Measurements from ENCODE around the gene ID1. TPM values are rescaled to one million over a fixed set of nuclear protein-coding genes. Genes with fewer than 3 reads are reported as not detected.
A peak's percentile ranks its signal among the peaks of the same experiment; 100 is the strongest.

Gene ID1
- total and polyA plus RNA-seq, 2 of the 13 experiments (the other 11 are each of a cell fraction or from before 2014, with no cell fraction given) = 320 to 419 TPM

DNA sequence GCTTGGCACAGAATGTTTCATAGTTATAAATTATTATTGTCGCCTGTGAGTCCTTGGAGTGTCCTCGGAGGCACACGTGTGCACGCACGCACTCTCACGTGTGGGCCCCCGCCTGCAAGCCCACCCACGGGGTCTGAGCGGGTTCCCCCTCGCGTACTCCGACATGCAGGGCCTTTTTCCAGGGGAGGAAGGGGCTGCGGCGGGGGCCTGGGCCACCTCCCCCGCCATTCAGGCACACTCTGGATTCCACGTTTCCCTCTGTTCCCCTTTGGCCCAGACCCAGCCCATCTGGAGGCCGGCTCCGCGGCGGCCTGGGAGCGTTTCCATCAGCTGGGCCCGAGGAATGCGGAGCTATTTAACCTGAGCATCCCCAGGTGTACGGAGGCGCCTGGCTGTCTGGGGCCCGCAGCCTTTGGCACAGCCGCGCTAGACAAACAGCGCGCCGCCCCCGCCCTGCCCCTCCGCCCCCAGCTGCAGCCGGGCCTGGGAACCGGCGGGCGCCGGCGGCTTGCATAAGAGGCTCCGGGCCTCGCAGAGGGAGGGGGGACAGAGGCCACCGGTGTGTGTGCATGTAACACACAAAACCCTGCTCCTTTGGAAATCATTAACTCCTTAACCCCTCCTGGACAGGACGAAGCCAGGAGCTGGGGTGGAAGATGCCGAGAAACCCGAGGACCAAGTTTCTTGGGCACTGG lies 3.3 kb downstream of the ID1 start (continued):
- TF ChIP-seq SOX6 (IDR thresholded peaks at IDR 0.05) (no peak), SOX6 (CRISPR knock-in tag; IDR thresholded peaks at IDR 0.05) (peak; percentile 99), ZNF496 (CRISPR knock-in tag; IDR thresholded peaks at IDR 0.05; ENCODE audit: insufficient replicate concordance) (no peak), POLR2AphosphoS2 (IDR thresholded peaks at IDR 0.05; ENCODE audit: low read depth, low read length) (no peak), MBNL3 (CRISPR knock-in tag; conservative IDR thresholded peaks at IDR 0.05) (no peak), KAT7 (CRISPR knock-in tag; IDR thresholded peaks at IDR 0.05; ENCODE audit: borderline replicate concordance) (peak; percentile 99), NKX3-1 (CRISPR knock-in tag; IDR thresholded peaks at IDR 0.05) (peak; percentile 98), MEF2D (CRISPR knock-in tag; IDR thresholded peaks at IDR 0.05) (peak; percentile 97), ZMAT3 (CRISPR knock-in tag; conservative IDR thresholded peaks at IDR 0.05) (peak; percentile 98), ZC3H4 (CRISPR knock-in tag; IDR thresholded peaks at IDR 0.05; ENCODE audit: borderline replicate concordance) (peak; percentile 88), CEBPB (IDR thresholded peaks at IDR 0.05; ENCODE audit: borderline replicate concordance, low read depth, low read length) (peak; percentile 98), RBM22 (optimal IDR thresholded peaks at IDR 0.05; ENCODE audit: low read length) (peak; percentile 4), ZNF124 (CRISPR knock-in tag; IDR thresholded peaks at IDR 0.05) (peak; percentile 99), KMT2B (CRISPR knock-in tag; IDR thresholded peaks at IDR 0.05) (peak; percentile 71), ZNF772 (CRISPR knock-in tag; IDR thresholded peaks at IDR 0.05) (peak; percentile 100), NR3C1 (CRISPR knock-in tag; IDR thresholded peaks at IDR 0.05) (no peak), THYN1 (CRISPR knock-in tag; IDR thresholded peaks at IDR 0.05; ENCODE audit: borderline replicate concordance, low read depth) (no peak), ZSCAN25 (CRISPR knock-in tag; IDR thresholded peaks at IDR 0.05) (peak; percentile 97), HNRNPLL (IDR thresholded peaks at IDR 0.05; ENCODE audit: low read depth, low read length, poor library complexity, severe bottlenecking) (peak; percentile 94), ZNF567 (CRISPR knock-in tag; IDR thresholded peaks at IDR 0.05; ENCODE audit: borderline replicate concordance) (peak; percentile 76), ZNF777 (CRISPR knock-in tag; IDR thresholded peaks at IDR 0.05) (0 out of 2 replicates have a peak, but pooled peaks have one; percentile 66), ZNF367 (CRISPR knock-in tag; IDR thresholded peaks at IDR 0.05; ENCODE audit: borderline replicate concordance) (peak; percentile 99), ZBTB38 (CRISPR knock-in tag; IDR thresholded peaks at IDR 0.05) (peak; percentile 99), SIN3B (IDR thresholded peaks at IDR 0.05; ENCODE audit: low read length) (0 out of 2 replicates have a peak, but pooled peaks have one; percentile 22), ZNF160 (CRISPR knock-in tag; IDR thresholded peaks at IDR 0.05) (peak; percentile 97), ZEB1 (IDR thresholded peaks at IDR 0.05; ENCODE audit: insufficient replicate concordance, low read depth) (no peak)
- TF ChIP-seq, protein P1, sequence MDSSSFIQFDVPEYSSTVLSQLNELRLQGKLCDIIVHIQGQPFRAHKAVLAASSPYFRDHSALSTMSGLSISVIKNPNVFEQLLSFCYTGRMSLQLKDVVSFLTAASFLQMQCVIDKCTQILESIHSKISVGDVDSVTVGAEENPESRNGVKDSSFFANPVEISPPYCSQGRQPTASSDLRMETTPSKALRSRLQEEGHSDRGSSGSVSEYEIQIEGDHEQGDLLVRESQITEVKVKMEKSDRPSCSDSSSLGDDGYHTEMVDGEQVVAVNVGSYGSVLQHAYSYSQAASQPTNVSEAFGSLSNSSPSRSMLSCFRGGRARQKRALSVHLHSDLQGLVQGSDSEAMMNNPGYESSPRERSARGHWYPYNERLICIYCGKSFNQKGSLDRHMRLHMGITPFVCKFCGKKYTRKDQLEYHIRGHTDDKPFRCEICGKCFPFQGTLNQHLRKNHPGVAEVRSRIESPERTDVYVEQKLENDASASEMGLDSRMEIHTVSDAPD (CRISPR knock-in tag; IDR thresholded peaks at IDR 0.05) = peak; percentile 100
- TF ChIP-seq, protein P2, sequence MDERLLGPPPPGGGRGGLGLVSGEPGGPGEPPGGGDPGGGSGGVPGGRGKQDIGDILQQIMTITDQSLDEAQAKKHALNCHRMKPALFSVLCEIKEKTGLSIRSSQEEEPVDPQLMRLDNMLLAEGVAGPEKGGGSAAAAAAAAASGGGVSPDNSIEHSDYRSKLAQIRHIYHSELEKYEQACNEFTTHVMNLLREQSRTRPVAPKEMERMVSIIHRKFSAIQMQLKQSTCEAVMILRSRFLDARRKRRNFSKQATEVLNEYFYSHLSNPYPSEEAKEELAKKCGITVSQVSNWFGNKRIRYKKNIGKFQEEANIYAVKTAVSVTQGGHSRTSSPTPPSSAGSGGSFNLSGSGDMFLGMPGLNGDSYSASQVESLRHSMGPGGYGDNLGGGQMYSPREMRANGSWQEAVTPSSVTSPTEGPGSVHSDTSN (CRISPR knock-in tag; IDR thresholded peaks at IDR 0.05) = peak; percentile 54; the same call in 1 of the 2 replicates
- TF ChIP-seq, protein P3, sequence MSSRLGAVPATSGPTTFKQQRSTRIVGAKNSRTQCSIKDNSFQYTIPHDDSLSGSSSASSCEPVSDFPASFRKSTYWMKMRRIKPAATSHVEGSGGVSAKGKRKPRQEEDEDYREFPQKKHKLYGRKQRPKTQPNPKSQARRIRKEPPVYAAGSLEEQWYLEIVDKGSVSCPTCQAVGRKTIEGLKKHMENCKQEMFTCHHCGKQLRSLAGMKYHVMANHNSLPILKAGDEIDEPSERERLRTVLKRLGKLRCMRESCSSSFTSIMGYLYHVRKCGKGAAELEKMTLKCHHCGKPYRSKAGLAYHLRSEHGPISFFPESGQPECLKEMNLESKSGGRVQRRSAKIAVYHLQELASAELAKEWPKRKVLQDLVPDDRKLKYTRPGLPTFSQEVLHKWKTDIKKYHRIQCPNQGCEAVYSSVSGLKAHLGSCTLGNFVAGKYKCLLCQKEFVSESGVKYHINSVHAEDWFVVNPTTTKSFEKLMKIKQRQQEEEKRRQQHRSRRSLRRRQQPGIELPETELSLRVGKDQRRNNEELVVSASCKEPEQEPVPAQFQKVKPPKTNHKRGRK (CRISPR knock-in tag; IDR thresholded peaks at IDR 0.05) = no peak

Measured in HepG2 (cell line).